ENCODE data around the gene IL26. TPM values are rescaled to one million over a fixed set of nuclear protein-coding genes. Genes with fewer than 3 reads are reported as not detected.

The IL26 gene
- total RNA-seq, 6 experiments from 2014 or later = not detected

DNA sequence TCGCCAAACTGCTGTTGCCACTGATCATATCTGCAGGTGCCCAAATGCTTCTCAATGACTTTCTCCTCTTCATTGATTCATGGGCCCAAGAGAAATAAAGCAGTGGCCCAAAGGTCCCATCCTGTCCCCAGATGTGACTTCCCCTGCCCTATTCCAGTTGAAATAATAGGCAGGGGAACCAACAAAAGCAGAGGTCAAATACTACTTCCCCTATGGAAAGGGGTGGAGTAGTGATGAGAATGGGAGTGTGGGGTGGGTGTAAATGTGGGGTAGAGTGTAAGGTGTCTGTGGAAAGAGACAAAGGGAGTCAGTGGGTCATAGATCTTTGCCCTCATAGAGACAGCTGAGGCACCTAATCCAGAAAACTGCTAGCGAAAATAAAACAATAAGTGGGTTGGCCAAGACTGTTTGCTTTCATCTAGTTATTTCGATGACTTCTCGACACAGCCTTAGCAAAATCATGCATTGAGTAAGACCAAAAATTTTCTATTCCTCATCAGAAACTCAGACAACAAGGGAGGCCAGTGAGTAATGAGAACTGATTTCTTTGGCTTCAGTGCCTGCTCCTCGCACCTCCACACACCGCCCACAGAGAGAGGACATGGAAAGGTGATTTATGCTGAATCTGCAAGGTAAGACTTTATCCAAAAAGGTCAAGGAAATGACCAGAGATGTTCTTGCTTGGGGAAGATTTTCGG lies 38.7 kb upstream of the IL26 start:
- Histone ChIP-seq H3K4me1 (no peaks in the 10 kb centered on the region), H3K27ac (no peak overlapping the region), H3K4me3 (no peak overlapping the region), H3K27me3 (no peaks in the 10 kb centered on the region), H3K9me3 (no peaks in the 10 kb centered on the region), H3K36me3 (no peaks in the 10 kb centered on the region)
- no peak for DNase-seq
- TF ChIP-seq POLR2A (IDR thresholded peaks at IDR 0.05) = no peak
- TF ChIP-seq, protein P1, sequence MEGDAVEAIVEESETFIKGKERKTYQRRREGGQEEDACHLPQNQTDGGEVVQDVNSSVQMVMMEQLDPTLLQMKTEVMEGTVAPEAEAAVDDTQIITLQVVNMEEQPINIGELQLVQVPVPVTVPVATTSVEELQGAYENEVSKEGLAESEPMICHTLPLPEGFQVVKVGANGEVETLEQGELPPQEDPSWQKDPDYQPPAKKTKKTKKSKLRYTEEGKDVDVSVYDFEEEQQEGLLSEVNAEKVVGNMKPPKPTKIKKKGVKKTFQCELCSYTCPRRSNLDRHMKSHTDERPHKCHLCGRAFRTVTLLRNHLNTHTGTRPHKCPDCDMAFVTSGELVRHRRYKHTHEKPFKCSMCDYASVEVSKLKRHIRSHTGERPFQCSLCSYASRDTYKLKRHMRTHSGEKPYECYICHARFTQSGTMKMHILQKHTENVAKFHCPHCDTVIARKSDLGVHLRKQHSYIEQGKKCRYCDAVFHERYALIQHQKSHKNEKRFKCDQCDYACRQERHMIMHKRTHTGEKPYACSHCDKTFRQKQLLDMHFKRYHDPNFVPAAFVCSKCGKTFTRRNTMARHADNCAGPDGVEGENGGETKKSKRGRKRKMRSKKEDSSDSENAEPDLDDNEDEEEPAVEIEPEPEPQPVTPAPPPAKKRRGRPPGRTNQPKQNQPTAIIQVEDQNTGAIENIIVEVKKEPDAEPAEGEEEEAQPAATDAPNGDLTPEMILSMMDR (IDR thresholded peaks at IDR 0.05) = no peak
- no peak for ATAC-seq
- 70% methylated on average over 6 of the region's 7 CpGs for WGBS (ENCODE audit: insufficient coverage, low coverage, low lambda C conversion rate, missing lambda C conversion rate)
- intact Hi-C loops (cut with DNase I) = no loop called here

DNA sequence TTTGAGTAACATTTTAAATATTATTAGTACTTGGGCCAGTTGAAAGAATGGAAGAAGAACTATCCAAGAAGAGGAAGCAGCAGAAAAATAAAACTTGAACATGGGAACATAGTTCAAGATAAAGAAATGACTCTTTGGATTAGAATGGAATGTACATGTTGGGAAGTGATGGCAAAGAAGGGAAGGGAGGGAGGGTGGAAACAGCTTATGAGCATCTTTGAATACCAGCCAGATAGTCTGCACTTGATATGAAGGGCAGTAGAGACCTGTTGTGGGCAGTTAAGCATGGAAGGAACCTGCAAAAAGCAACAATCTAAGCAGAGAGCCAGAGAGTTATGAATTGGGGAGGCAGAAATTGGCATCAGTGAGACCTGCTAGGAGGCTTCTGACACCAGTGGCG lies 37.8 kb upstream of the IL26 start:
- Histone ChIP-seq H3K9me3 (no peaks in the 10 kb centered on the region), H3K4me1 (no peaks in the 10 kb centered on the region), H3K4me3 (no peak overlapping the region), H3K36me3 (no peaks in the 10 kb centered on the region), H3K27me3 (no peaks in the 10 kb centered on the region), H3K27ac (no peak overlapping the region)
- ATAC-seq (no peak), DNase-seq (no peak)
- 82% methylated on average over 1 of the region's 1 CpG for WGBS (ENCODE audit: insufficient coverage, low coverage, low lambda C conversion rate, missing lambda C conversion rate)
- TF ChIP-seq, protein P1 (IDR thresholded peaks at IDR 0.05) = no peak
- TF ChIP-seq POLR2A (IDR thresholded peaks at IDR 0.05) = no peak
- intact Hi-C loops (cut with DNase I) = no loop called here

DNA sequence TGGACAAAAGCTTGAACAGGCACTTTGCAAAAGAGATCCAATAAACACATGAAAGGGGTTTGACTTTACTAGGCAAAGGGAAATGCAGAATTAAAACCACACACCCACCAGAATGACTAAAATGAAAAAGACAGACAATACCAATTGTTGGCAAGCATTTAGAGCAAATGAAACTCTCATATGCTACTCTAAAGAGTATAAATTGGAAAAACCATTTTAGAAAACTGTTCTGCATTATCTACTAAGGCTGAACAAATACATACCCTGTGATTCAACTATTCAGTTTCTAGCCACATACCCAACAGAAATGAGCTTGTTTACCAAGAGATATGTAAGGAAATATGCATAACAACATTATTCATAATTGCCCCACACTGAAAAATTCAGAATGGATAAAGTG lies 36.3 kb upstream of the IL26 start:
- TF ChIP-seq POLR2A (IDR thresholded peaks at IDR 0.05) = no peak
- TF ChIP-seq, protein P1 (IDR thresholded peaks at IDR 0.05) = no peak
- intact Hi-C loops (cut with DNase I) = no loop called here
- Histone ChIP-seq H3K27me3 (no peaks in the 10 kb centered on the region), H3K27ac (no peak overlapping the region), H3K9me3 (no peaks in the 10 kb centered on the region), H3K36me3 (no peaks in the 10 kb centered on the region), H3K4me3 (no peak overlapping the region), H3K4me1 (no peaks in the 10 kb centered on the region)
- ATAC-seq (no peak), DNase-seq (no peak)

DNA sequence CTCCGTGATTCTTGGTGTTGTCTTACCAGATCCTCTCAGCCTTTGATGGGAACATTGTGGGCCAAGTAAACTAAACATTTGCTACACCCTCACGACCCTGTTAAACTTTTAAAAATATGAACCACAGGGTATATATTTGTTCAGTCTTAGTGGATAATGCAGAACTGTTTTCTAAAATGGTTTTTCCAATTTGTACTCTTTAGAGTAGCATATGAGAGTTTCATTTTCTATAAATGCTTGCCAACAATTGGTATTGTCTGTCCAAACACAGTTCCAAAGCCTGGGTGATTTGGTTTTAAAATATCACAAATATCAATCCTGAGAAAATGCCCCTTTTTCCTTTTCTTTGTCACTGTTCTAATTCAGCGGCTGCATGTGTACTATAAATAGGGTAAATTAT lies 34.5 kb upstream of the IL26 start:
- Histone ChIP-seq H3K4me1 (no peaks in the 10 kb centered on the region), H3K27me3 (no peaks in the 10 kb centered on the region), H3K9me3 (no peaks in the 10 kb centered on the region), H3K4me3 (no peak overlapping the region), H3K36me3 (no peaks in the 10 kb centered on the region), H3K27ac (no peak overlapping the region)
- DNase-seq (no peak), ATAC-seq (no peak)
- 59% methylated on average over 3 of the region's 3 CpGs for WGBS (ENCODE audit: insufficient coverage, low coverage, low lambda C conversion rate, missing lambda C conversion rate)
- intact Hi-C loops (cut with DNase I) = no loop called here
- TF ChIP-seq POLR2A (IDR thresholded peaks at IDR 0.05) = no peak
- TF ChIP-seq, protein P1 (IDR thresholded peaks at IDR 0.05) = no peak

Data from right lobe of liver (tissue), 6 donors.